ENCODE data around the gene CUL1.

The CUL1 gene

DNA sequence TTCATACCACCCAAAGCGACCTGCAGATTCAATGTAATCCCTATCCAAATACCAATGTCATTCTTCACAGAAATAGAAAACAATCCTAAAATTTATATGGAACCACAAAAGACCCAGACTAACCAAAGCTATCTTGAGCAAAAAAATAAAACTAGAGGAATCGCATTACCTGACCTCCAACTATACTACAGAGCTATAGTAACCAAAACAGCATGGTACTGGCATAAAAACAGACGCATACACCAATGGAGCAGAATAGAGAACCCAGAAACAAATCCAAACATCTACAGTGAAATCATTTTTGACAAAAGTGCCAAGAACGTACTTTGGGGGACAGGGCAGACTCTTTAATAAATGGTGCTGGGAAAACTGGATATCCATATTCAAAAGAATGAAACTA is 16.9 kb upstream of the CUL1 start:
- TF ChIP-seq, protein P1, sequence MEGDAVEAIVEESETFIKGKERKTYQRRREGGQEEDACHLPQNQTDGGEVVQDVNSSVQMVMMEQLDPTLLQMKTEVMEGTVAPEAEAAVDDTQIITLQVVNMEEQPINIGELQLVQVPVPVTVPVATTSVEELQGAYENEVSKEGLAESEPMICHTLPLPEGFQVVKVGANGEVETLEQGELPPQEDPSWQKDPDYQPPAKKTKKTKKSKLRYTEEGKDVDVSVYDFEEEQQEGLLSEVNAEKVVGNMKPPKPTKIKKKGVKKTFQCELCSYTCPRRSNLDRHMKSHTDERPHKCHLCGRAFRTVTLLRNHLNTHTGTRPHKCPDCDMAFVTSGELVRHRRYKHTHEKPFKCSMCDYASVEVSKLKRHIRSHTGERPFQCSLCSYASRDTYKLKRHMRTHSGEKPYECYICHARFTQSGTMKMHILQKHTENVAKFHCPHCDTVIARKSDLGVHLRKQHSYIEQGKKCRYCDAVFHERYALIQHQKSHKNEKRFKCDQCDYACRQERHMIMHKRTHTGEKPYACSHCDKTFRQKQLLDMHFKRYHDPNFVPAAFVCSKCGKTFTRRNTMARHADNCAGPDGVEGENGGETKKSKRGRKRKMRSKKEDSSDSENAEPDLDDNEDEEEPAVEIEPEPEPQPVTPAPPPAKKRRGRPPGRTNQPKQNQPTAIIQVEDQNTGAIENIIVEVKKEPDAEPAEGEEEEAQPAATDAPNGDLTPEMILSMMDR (IDR thresholded peaks at IDR 0.05; ENCODE audit: insufficient read depth, low read depth, low read length, missing control alignments) = no peak

GRCh38 chr7:148684289-148684830 is 14.3 kb upstream of the CUL1 start:
- DNase-seq (ENCODE audit: low read depth) = no peak
- TF ChIP-seq, protein P1 (IDR thresholded peaks at IDR 0.05; ENCODE audit: insufficient read depth, low read depth, low read length, missing control alignments) = no peak
- H3K4me3 ChIP-seq (ENCODE audit: low read length) = no peak overlapping the region

More for the DNA sequence above, 16.9 kb upstream of the CUL1 start:
- no peak for DNase-seq (ENCODE audit: low read depth)
- H3K4me3 ChIP-seq (ENCODE audit: low read length) = no peak overlapping the region

- TF ChIP-seq, protein P1 (IDR thresholded peaks at IDR 0.05; ENCODE audit: insufficient read depth, low read depth, low read length, missing control alignments) = no peak
- DNase-seq (ENCODE audit: low read depth) = no peak
- H3K4me3 ChIP-seq (ENCODE audit: low read length) = no peak overlapping the region
These were observed 12.3 kb upstream of the CUL1 start for GRCh38 chr7:148686312-148686937.

- TF ChIP-seq, protein P1 (IDR thresholded peaks at IDR 0.05; ENCODE audit: insufficient read depth, low read depth, low read length, missing control alignments) = no peak
These were observed 11.1 kb upstream of the CUL1 start for GRCh38 chr7:148687555-148687954.

GRCh38 chr7:148688526-148688925 is 10.2 kb upstream of the CUL1 start:
- TF ChIP-seq, protein P1 (IDR thresholded peaks at IDR 0.05; ENCODE audit: insufficient read depth, low read depth, low read length, missing control alignments) = no peak
- no peak overlapping the region for H3K4me3 ChIP-seq (ENCODE audit: low read length)

More at GRCh38 chr7:148687555-148687954, 11.1 kb upstream of the CUL1 start:
- H3K4me3 ChIP-seq (ENCODE audit: low read length) = no peak overlapping the region
- no peak for DNase-seq (ENCODE audit: low read depth)

GRCh38 chr7:148693651-148694050 is 5.1 kb upstream of the CUL1 start:
- no peak overlapping the region for H3K4me3 ChIP-seq (ENCODE audit: low read length)
- no peak for DNase-seq (ENCODE audit: low read depth)
- TF ChIP-seq, protein P1 (IDR thresholded peaks at IDR 0.05; ENCODE audit: insufficient read depth, low read depth, low read length, missing control alignments) = no peak

More at GRCh38 chr7:148688526-148688925, 10.2 kb upstream of the CUL1 start:
- no peak for DNase-seq (ENCODE audit: low read depth)

DNA sequence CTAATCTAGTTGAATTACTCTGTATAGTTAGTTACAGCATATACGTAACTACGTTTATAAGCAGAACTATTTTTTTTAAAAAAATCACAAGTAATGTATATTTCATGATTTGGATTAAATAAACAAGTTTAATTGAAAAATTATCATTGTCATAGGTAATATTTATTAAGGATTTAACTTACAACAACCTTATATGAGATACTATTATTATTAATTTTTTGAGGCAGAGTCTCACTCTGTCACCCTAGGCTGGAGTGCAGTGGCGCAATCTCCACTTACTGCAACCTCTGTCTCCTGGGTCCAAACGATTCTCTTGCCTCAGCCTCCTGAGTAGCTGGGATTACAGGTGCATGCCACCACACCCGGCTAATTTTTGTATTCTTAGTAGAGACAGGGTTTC is 4.1 kb upstream of the CUL1 start:
- no peak for DNase-seq (ENCODE audit: low read depth)
- TF ChIP-seq, protein P1 (IDR thresholded peaks at IDR 0.05; ENCODE audit: insufficient read depth, low read depth, low read length, missing control alignments) = no peak
- no peak overlapping the region for H3K4me3 ChIP-seq (ENCODE audit: low read length)
